IPS-20b (cell line): Measurements from ENCODE around the gene TENM4.

Experiments
- H3K27ac ChIP-seq: one replicate; pipeline ENCODE4 v1.5.1; 2013; ENCODE audit warnings: low read length
- H3K27me3 ChIP-seq: 2 replicates; pipeline ENCODE4 v1.6.1; 2013; ENCODE audit warnings: mild to moderate bottlenecking, low read length, inconsistent platforms; ENCODE audit not compliant: insufficient read depth
- H3K36me3 ChIP-seq: 2 replicates; pipeline ENCODE4 v1.6.1; 2013; ENCODE audit warnings: low read depth, mild to moderate bottlenecking, inconsistent platforms, low read length, moderate library complexity; ENCODE audit not compliant: insufficient read depth
- H3K4me1 ChIP-seq: 2 replicates; pipeline ENCODE4 v1.6.1; 2013; ENCODE audit warnings: mild to moderate bottlenecking, control low read depth, inconsistent platforms, low read length, moderate library complexity; ENCODE audit not compliant: insufficient read depth
- H3K4me3 ChIP-seq: 2 replicates; pipeline ENCODE4 v1.5.1; 2013; ENCODE audit warnings: mild to moderate bottlenecking, low read length, inconsistent platforms
- H3K9ac ChIP-seq: 2 replicates; pipeline ENCODE4 v1.6.1; 2013; ENCODE audit warnings: low read depth, mild to moderate bottlenecking, inconsistent platforms, low read length, moderate library complexity
- H3K9me3 ChIP-seq: 2 replicates; pipeline ENCODE4 v1.6.1; 2013; ENCODE audit warnings: mild to moderate bottlenecking, low read depth, low read length, inconsistent platforms; ENCODE audit not compliant: insufficient read depth

TENM4 gene

GRCh38 chr11:79157738-79158137 is 283.1 kb downstream of the TENM4 start:
- no peaks in the 10 kb centered on the region for H3K36me3 ChIP-seq
- H3K9me3 ChIP-seq, result no peaks in the 10 kb centered on the region
- no peak overlapping the region for H3K9ac ChIP-seq
- H3K27ac ChIP-seq, result no peak overlapping the region
- no peaks in the 10 kb centered on the region for H3K4me1 ChIP-seq
- no peaks in the 10 kb centered on the region for H3K27me3 ChIP-seq
- no peak overlapping the region for H3K4me3 ChIP-seq

GRCh38 chr11:79156031-79156430 is 284.8 kb downstream of the TENM4 start:
- H3K9ac ChIP-seq, result no peak overlapping the region
- H3K9me3 ChIP-seq, result no peaks in the 10 kb centered on the region
- no peak overlapping the region for H3K4me3 ChIP-seq
- no peaks in the 10 kb centered on the region for H3K36me3 ChIP-seq
- H3K27ac ChIP-seq, result no peak overlapping the region
- no peaks in the 10 kb centered on the region for H3K4me1 ChIP-seq
- H3K27me3 ChIP-seq, result no peaks in the 10 kb centered on the region

GRCh38 chr11:79155237-79155636 is 285.6 kb downstream of the TENM4 start:
- Histone ChIP-seq H3K9ac (no peak overlapping the region), H3K4me1 (no peaks in the 10 kb centered on the region), H3K27ac (no peak overlapping the region), H3K9me3 (no peaks in the 10 kb centered on the region), H3K4me3 (no peak overlapping the region), H3K27me3 (no peaks in the 10 kb centered on the region), H3K36me3 (no peaks in the 10 kb centered on the region)

- Histone ChIP-seq H3K27ac (no peak overlapping the region), H3K36me3 (no peaks in the 10 kb centered on the region), H3K27me3 (no peaks in the 10 kb centered on the region), H3K4me1 (no peaks in the 10 kb centered on the region), H3K9me3 (no peaks in the 10 kb centered on the region), H3K4me3 (no peak overlapping the region), H3K9ac (no peak overlapping the region)
These were observed 288.3 kb downstream of the TENM4 start for GRCh38 chr11:79152511-79152910.

- Histone ChIP-seq H3K9ac (no peak overlapping the region), H3K36me3 (no peaks in the 10 kb centered on the region), H3K4me1 (no peaks in the 10 kb centered on the region), H3K4me3 (no peak overlapping the region), H3K9me3 (no peaks in the 10 kb centered on the region), H3K27ac (no peak overlapping the region), H3K27me3 (no peaks in the 10 kb centered on the region)
These were observed 289.4 kb downstream of the TENM4 start for GRCh38 chr11:79151396-79151795.

- no peak overlapping the region for H3K4me3 ChIP-seq
- no peaks in the 10 kb centered on the region for H3K36me3 ChIP-seq
- no peaks in the 10 kb centered on the region for H3K9me3 ChIP-seq
- H3K4me1 ChIP-seq, result no peaks in the 10 kb centered on the region
- no peak overlapping the region for H3K9ac ChIP-seq
- no peaks in the 10 kb centered on the region for H3K27me3 ChIP-seq
- H3K27ac ChIP-seq, result no peak overlapping the region
These were observed 289.9 kb downstream of the TENM4 start for GRCh38 chr11:79150966-79151365.

GRCh38 chr11:79150320-79150719 is 290.5 kb downstream of the TENM4 start:
- H3K27me3 ChIP-seq, result no peaks in the 10 kb centered on the region
- H3K27ac ChIP-seq, result no peak overlapping the region
- H3K9ac ChIP-seq, result no peak overlapping the region
- no peaks in the 10 kb centered on the region for H3K9me3 ChIP-seq
- no peak overlapping the region for H3K4me3 ChIP-seq
- no peaks in the 10 kb centered on the region for H3K36me3 ChIP-seq
- no peaks in the 10 kb centered on the region for H3K4me1 ChIP-seq

- Histone ChIP-seq H3K9ac (no peak overlapping the region), H3K4me1 (no peaks in the 10 kb centered on the region), H3K27me3 (no peaks in the 10 kb centered on the region), H3K9me3 (no peaks in the 10 kb centered on the region), H3K27ac (no peak overlapping the region), H3K4me3 (no peak overlapping the region), H3K36me3 (no peaks in the 10 kb centered on the region)
These were observed 293.1 kb downstream of the TENM4 start for GRCh38 chr11:79147731-79148130.

GRCh38 chr11:79147011-79147410 is 293.8 kb downstream of the TENM4 start:
- Histone ChIP-seq H3K36me3 (no peaks in the 10 kb centered on the region), H3K27ac (no peak overlapping the region), H3K4me1 (no peaks in the 10 kb centered on the region), H3K9ac (no peak overlapping the region), H3K9me3 (no peaks in the 10 kb centered on the region), H3K4me3 (no peak overlapping the region), H3K27me3 (no peaks in the 10 kb centered on the region)

GRCh38 chr11:79139900-79140299 is 300.9 kb downstream of the TENM4 start:
- no peaks in the 10 kb centered on the region for H3K4me1 ChIP-seq
- H3K9me3 ChIP-seq, result no peaks in the 10 kb centered on the region
- H3K27me3 ChIP-seq, result no peaks in the 10 kb centered on the region
- no peak overlapping the region for H3K9ac ChIP-seq
- no peak overlapping the region for H3K27ac ChIP-seq
- H3K4me3 ChIP-seq, result no peak overlapping the region
- no peaks in the 10 kb centered on the region for H3K36me3 ChIP-seq

GRCh38 chr11:79129702-79130101 is 311.1 kb downstream of the TENM4 start:
- Histone ChIP-seq H3K27ac (no peak overlapping the region), H3K4me1 (no peaks in the 10 kb centered on the region), H3K27me3 (no peaks in the 10 kb centered on the region), H3K4me3 (no peak overlapping the region), H3K9me3 (peaks cover 21% of the 10 kb centered on the region), H3K9ac (no peak overlapping the region), H3K36me3 (no peaks in the 10 kb centered on the region)

- Histone ChIP-seq H3K27ac (no peak overlapping the region), H3K4me1 (no peaks in the 10 kb centered on the region), H3K9ac (no peak overlapping the region), H3K27me3 (no peaks in the 10 kb centered on the region), H3K4me3 (no peak overlapping the region), H3K36me3 (no peaks in the 10 kb centered on the region), H3K9me3 (peaks cover 21% of the 10 kb centered on the region)
These were observed 312.5 kb downstream of the TENM4 start for GRCh38 chr11:79128291-79128690.

- Histone ChIP-seq H3K4me3 (no peak overlapping the region), H3K27ac (no peak overlapping the region), H3K27me3 (no peaks in the 10 kb centered on the region), H3K36me3 (no peaks in the 10 kb centered on the region), H3K9ac (no peak overlapping the region), H3K9me3 (peaks cover 15% of the 10 kb centered on the region), H3K4me1 (peaks cover 5% of the 10 kb centered on the region; the same call in 1 of the 2 replicates)
These were observed 318.1 kb downstream of the TENM4 start for GRCh38 chr11:79122759-79123158.
